Adipose tissue (tissue), 3 donors: ENCODE measurements around the gene FNIP1. TPM values are rescaled to one million over a fixed set of nuclear protein-coding genes. Genes with fewer than 3 reads are reported as not detected.
"Not testable (repeated sequence)": the region's sequence is repeated elsewhere in the genome, so short reads cannot be mapped to it uniquely, and the experiment has no call there.

Experiments used
- H3K27ac ChIP-seq: one replicate; pipeline ENCODE4 v1.5.1; 2013; ENCODE audit warnings: low read depth, low read length
- whole genome bisulfite sequencing, 3 donors: extraction: QIAGEN DNeasy Blood & Tissue Kit; methylation state at CpG; one replicate each; pipeline ENCODE4 v1.1.7; 2013; 5-methylcytosine and 5-hydroxymethylcytosine counted together
- polyA plus RNA-seq, 3 donors: library from polyadenylated mRNA; stranded (reverse); fragments of 200-250 nt; gene quantifications; one replicate each; pipeline ENCODE4 v1.2.3, GENCODE V29; 2013
- donor health status: healthy with polysubstance abuse.
- donor health status: Bipolar disorder and iron deficiency.
- donor health status: healthy.

The FNIP1 gene
- polyA plus RNA-seq, 3 donors, result 3.0 to 5.6 (median 5.5) TPM

GRCh38 chr5:131790550-131790949 is 6.3 kb downstream of the FNIP1 start:
- no peak overlapping the region for H3K27ac ChIP-seq
- 95 to 96% (median 96%) methylated on average over 2 of the region's 2 CpGs for WGBS, 3 donors

GRCh38 chr5:131789765-131790164 is 7.1 kb downstream of the FNIP1 start:
- no peak overlapping the region for H3K27ac ChIP-seq
- 82 to 91% (median 83%) methylated on average over 3 of the region's 3 CpGs for WGBS, 3 donors

- WGBS, 3 donors, result 54 to 81% (median 70%) methylated on average over 4 of the region's 4 CpGs
- H3K27ac ChIP-seq, result no peak overlapping the region
Observed at GRCh38 chr5:131787736-131788135, 9.1 kb downstream of the FNIP1 start.

GRCh38 chr5:131786900-131787692 is 9.7 kb downstream of the FNIP1 start:
- H3K27ac ChIP-seq, result no peak overlapping the region
- WGBS, 3 donors, result 65 to 79% (median 78%) methylated on average over 4 of the region's 4 CpGs

GRCh38 chr5:131786036-131786435 is 10.8 kb downstream of the FNIP1 start:
- no peak overlapping the region for H3K27ac ChIP-seq
- 86 to 94% (median 91%) methylated on average over 1 of the region's 1 CpG for WGBS, 3 donors

- H3K27ac ChIP-seq, result no peak overlapping the region
- 72 to 96% (median 89%) methylated on average over 1 of the region's 1 CpG for WGBS, 3 donors
Observed at GRCh38 chr5:131783874-131784273, 12.9 kb downstream of the FNIP1 start.

GRCh38 chr5:131783357-131783756 is 13.5 kb downstream of the FNIP1 start:
- H3K27ac ChIP-seq, result no peak overlapping the region
- 60 to 94% (median 61%) methylated on average over 1 of the region's 1 CpG for WGBS, 3 donors

- 96 to 97% (median 97%) methylated on average over 11 of the region's 11 CpGs for WGBS, 3 donors
Observed at GRCh38 chr5:131782717-131783116, 14.1 kb downstream of the FNIP1 start.

GRCh38 chr5:131778141-131778540 is 18.7 kb downstream of the FNIP1 start:
- H3K27ac ChIP-seq, result not testable (repeated sequence)
- WGBS, 3 donors, result 100% methylated on average over 1 of the region's 1 CpG; no CpG with 5 or more reads in 1 of the 3 donors

More at GRCh38 chr5:131782717-131783116, 14.1 kb downstream of the FNIP1 start:
- H3K27ac ChIP-seq, result no peak overlapping the region

- H3K27ac ChIP-seq, result no peak overlapping the region
- 48 to 91% (median 83%) methylated on average over 1 of the region's 1 CpG for WGBS, 3 donors
Observed at GRCh38 chr5:131776450-131776849, 20.4 kb downstream of the FNIP1 start.

- WGBS, 3 donors, result 34 to 92% (median 81%) methylated on average over 4 of the region's 4 CpGs
- no peak overlapping the region for H3K27ac ChIP-seq
Observed at GRCh38 chr5:131774652-131775367, 22.0 kb downstream of the FNIP1 start.

- WGBS, 3 donors, result 91 to 98% (median 98%) methylated on average over 2 of the region's 2 CpGs
- no peak overlapping the region for H3K27ac ChIP-seq
Observed at GRCh38 chr5:131773805-131774204, 23.0 kb downstream of the FNIP1 start.

- no peak overlapping the region for H3K27ac ChIP-seq
- WGBS, 3 donors, result 81 to 88% (median 83%) methylated on average over 4 of the region's 4 CpGs
Observed at GRCh38 chr5:131771692-131772091, 25.1 kb downstream of the FNIP1 start.

- 80 to 96% (median 92%) methylated on average over 1 of the region's 1 CpG for WGBS, 3 donors
- no peak overlapping the region for H3K27ac ChIP-seq
Observed at GRCh38 chr5:131769961-131770360, 26.9 kb downstream of the FNIP1 start.

GRCh38 chr5:131769336-131769735 is 27.5 kb downstream of the FNIP1 start:
- no peak overlapping the region for H3K27ac ChIP-seq
- 88 to 93% (median 90%) methylated on average over 1 of the region's 1 CpG for WGBS, 3 donors

- H3K27ac ChIP-seq, result no peak overlapping the region
Observed at GRCh38 chr5:131767891-131768290, 28.9 kb downstream of the FNIP1 start.

GRCh38 chr5:131766689-131767088 is 30.1 kb downstream of the FNIP1 start:
- WGBS, 3 donors, result 64 to 72% (median 67%) methylated on average over 3 of the region's 3 CpGs

GRCh38 chr5:131765261-131765660 is 31.6 kb downstream of the FNIP1 start:
- 69 to 95% (median 95%) methylated on average over 1 of the region's 1 CpG for WGBS, 3 donors
- H3K27ac ChIP-seq, result no peak overlapping the region

More at GRCh38 chr5:131766689-131767088, 30.1 kb downstream of the FNIP1 start:
- H3K27ac ChIP-seq, result no peak overlapping the region

- 96 to 100% (median 98%) methylated on average over 3 of the region's 3 CpGs for WGBS, 3 donors
- H3K27ac ChIP-seq, result no peak overlapping the region
Observed at GRCh38 chr5:131763968-131764367, 32.8 kb downstream of the FNIP1 start.

- 69 to 97% (median 83%) methylated on average over 2 of the region's 2 CpGs for WGBS, 3 donors
- H3K27ac ChIP-seq, result no peak overlapping the region
Observed at GRCh38 chr5:131760793-131761192, 36.0 kb downstream of the FNIP1 start.
